Mucosa of stomach (tissue), 1 donor: Measurements from ENCODE around the gene EDN2.

Experiments
- H3K27me3 ChIP-seq: one replicate; pipeline ENCODE4 v1.7.0; 2013; ENCODE audit warnings: mild to moderate bottlenecking, low read length; ENCODE audit not compliant: control insufficient read depth, insufficient read depth
- H3K36me3 ChIP-seq: one replicate; pipeline ENCODE4 v1.7.0; 2013; ENCODE audit warnings: low read length; ENCODE audit not compliant: control insufficient read depth, insufficient read depth
- H3K4me1 ChIP-seq: one replicate; pipeline ENCODE4 v1.7.0; 2013; ENCODE audit warnings: mild to moderate bottlenecking, low read length; ENCODE audit not compliant: control insufficient read depth, insufficient read depth
- H3K4me3 ChIP-seq: one replicate; pipeline ENCODE4 v1.7.0; 2013; ENCODE audit warnings: low read length
- H3K9ac ChIP-seq: one replicate; pipeline ENCODE4 v1.7.0; 2013; ENCODE audit warnings: mild to moderate bottlenecking, low read length, moderate library complexity
- H3K9me3 ChIP-seq: one replicate; pipeline ENCODE4 v1.7.0; 2013; ENCODE audit warnings: mild to moderate bottlenecking, low read length, moderate library complexity; ENCODE audit not compliant: control insufficient read depth
- donor health status: Pancreatic carcinoma.

Gene EDN2

DNA sequence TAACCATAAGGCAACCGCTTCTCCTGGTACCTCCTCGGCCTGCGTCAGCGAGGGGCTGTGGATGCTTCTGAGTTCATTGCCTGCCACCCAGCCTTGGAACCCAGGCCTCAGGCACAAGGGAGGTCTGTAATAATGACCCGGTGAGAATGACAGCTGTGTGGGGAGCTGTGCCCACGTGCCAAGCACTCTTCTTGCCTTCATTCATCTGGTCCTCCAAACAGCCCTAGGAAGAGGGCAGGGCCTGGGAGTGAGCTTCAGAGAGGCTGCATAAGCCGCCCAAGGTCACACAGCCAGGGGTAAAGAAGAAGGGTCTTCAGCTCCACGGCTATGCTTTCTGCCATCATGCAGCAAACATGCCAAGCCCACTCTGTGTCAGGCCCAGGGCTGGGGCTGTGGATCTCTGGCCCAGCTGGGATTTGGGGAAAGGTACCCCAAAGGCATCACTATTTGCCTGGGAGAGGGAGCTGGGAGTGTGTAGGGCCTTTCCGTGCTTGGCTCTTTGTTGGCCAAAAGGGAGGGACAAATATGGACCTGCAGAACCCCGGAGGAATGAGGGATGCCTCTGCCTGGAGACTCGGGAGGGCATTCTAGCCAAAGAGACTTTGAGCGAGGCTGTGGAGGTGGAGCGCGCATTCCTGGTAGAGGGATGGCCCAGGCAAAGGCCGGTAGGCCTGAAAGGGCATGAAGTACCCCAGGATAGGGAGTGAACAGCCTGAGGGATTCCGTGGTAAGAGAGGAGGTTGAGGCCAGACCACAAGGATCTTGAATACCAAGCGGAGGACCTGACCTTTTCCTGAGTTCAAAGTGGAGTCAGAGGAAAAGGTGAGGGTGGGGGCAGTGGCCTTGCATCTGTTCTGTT is 10.1 kb upstream of the EDN2 start:
- H3K9me3 ChIP-seq = no peaks in the 10 kb centered on the region
- H3K4me1 ChIP-seq = peaks cover 33% of the 10 kb centered on the region
- no peaks in the 10 kb centered on the region for H3K36me3 ChIP-seq
- no peak overlapping the region for H3K9ac ChIP-seq
- no peak overlapping the region for H3K4me3 ChIP-seq
- peaks cover 4% of the 10 kb centered on the region for H3K27me3 ChIP-seq

DNA sequence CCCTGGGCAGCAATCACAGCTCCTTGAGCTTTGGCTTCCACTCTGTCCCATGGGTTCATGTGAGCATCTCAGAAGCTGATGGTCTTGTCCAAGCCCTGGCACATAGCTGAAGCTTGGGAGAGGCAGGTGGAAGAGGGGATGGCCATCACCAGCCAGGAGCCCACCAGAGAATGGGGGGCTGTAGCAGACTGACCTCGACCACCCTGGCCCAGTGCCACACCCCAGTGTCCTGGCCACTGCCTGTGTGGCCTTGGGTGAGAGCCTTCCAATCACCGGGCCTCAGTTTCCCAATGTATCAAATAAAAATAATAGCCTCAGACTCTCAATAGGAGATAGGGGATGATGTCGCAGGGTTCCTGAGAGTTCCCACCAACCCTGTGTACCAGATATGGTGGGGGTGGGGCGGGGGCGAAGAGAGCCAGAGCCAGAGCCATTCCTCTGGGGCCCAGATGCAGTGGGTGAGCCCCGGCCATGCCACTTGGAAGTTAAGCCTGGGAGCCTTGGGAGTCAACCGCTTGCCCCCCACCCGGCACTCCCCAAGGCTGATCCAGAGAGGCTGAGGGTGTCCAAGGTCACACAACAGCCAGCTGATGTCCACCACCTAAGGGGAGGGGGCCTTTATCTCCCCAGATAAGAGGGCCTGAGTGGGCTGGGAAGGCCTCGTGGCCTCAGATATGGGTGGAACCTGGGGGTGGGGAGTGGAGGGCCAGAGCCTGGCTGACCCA is 9.3 kb upstream of the EDN2 start:
- no peaks in the 10 kb centered on the region for H3K36me3 ChIP-seq
- no peaks in the 10 kb centered on the region for H3K9me3 ChIP-seq
- H3K27me3 ChIP-seq = peaks cover 4% of the 10 kb centered on the region
- peaks cover 25% of the 10 kb centered on the region for H3K4me1 ChIP-seq
- no peak overlapping the region for H3K9ac ChIP-seq
- H3K4me3 ChIP-seq = no peak overlapping the region

DNA sequence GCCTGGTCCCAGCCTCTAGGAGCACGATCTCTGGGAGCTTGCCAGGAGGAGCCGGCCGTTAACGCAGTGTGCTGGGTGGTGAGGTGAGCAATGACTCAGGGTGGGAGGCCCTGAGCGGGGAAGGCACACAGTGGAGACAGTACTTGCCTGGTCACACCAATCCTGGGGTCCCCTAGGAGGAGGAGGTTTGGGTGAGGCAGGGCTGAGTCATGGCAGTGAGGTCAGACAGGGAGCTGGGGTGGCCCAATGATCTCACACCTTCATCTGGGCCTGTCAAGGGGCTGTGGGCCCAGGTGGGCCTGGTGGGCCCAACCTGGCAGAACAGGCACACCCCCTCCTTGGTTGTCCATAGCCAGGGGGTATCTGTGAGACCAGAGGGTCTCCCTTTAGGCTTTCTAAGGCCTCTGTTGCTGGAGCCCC is 8.6 kb upstream of the EDN2 start:
- H3K27me3 ChIP-seq = peaks cover 4% of the 10 kb centered on the region
- no peak overlapping the region for H3K9ac ChIP-seq
- no peak overlapping the region for H3K4me3 ChIP-seq
- H3K4me1 ChIP-seq = peaks cover 19% of the 10 kb centered on the region
- H3K36me3 ChIP-seq = no peaks in the 10 kb centered on the region
- H3K9me3 ChIP-seq = no peaks in the 10 kb centered on the region

DNA sequence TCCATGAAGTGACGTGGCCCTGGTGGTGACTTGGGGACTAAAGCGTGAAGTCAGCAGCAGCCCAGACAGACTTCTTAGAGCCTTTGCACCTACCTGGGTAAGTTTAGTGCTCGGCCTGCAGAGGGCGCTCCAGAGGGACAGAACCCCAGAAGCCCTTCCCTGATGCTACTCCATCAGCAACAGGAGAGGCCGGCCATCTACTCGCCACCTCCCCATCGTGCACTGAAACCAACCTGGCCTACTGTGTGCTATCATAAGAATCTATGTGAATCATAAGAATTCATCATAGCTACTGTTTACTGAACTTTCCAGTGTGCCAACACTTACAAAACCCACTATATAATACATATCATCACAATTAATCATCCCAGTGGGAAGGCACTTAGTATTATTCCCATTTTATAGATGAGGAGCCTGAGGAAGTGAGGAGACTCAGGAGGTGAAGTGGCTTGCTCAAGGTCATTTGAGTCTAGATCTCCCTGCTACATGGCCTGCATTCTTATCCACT is 7.9 kb upstream of the EDN2 start:
- peaks cover 21% of the 10 kb centered on the region for H3K4me1 ChIP-seq
- no peak overlapping the region for H3K4me3 ChIP-seq

DNA sequence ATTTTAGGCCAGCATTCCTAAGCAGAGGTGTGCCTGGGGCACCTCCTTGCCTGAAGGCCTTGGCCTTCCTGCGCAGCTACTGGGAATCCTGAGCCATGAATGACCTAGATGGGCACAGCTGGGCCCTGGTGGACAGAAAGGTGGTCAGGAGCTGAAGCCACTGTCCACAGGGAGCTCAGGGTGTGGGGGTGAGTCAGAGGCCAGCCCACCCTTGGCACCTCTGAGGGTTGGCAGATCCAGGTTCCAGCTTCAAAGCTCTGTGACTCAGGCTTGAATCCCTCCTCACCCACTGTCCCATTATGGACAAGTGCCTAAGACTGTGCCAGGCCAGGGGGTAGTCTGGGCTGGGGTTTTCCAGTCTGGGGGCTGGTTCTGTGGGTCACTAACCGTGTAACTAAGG is 6.4 kb upstream of the EDN2 start:
- Histone ChIP-seq H3K36me3 (no peaks in the 10 kb centered on the region), H3K9me3 (no peaks in the 10 kb centered on the region), H3K4me3 (no peak overlapping the region), H3K4me1 (peaks cover 22% of the 10 kb centered on the region), H3K27me3 (peaks cover 4% of the 10 kb centered on the region), H3K9ac (no peak overlapping the region)

More for the DNA sequence above, 7.9 kb upstream of the EDN2 start:
- Histone ChIP-seq H3K27me3 (peaks cover 4% of the 10 kb centered on the region), H3K9ac (no peak overlapping the region), H3K36me3 (no peaks in the 10 kb centered on the region), H3K9me3 (no peaks in the 10 kb centered on the region)

DNA sequence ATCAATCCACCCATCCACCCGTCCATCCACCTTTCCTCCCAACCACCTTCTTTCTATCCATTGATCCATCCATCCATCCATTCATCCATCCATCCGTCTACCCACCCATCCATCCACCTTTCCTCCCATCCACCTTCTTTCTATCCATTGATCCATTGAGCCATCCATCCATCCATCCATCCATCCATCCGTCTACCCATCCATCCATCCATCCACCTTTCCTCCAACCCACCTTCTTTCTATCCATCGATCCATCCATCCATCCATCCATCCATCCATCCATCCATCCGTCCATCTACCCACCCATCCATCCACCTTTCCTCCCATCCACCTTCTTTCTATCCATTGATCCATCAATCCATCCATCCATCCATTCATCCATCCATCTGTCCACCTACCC is 5.1 kb upstream of the EDN2 start:
- no peak overlapping the region for H3K9ac ChIP-seq
- H3K9me3 ChIP-seq = no peaks in the 10 kb centered on the region
- H3K4me3 ChIP-seq = no peak overlapping the region
- H3K4me1 ChIP-seq = peaks cover 31% of the 10 kb centered on the region
- H3K36me3 ChIP-seq = no peaks in the 10 kb centered on the region
- no peaks in the 10 kb centered on the region for H3K27me3 ChIP-seq

DNA sequence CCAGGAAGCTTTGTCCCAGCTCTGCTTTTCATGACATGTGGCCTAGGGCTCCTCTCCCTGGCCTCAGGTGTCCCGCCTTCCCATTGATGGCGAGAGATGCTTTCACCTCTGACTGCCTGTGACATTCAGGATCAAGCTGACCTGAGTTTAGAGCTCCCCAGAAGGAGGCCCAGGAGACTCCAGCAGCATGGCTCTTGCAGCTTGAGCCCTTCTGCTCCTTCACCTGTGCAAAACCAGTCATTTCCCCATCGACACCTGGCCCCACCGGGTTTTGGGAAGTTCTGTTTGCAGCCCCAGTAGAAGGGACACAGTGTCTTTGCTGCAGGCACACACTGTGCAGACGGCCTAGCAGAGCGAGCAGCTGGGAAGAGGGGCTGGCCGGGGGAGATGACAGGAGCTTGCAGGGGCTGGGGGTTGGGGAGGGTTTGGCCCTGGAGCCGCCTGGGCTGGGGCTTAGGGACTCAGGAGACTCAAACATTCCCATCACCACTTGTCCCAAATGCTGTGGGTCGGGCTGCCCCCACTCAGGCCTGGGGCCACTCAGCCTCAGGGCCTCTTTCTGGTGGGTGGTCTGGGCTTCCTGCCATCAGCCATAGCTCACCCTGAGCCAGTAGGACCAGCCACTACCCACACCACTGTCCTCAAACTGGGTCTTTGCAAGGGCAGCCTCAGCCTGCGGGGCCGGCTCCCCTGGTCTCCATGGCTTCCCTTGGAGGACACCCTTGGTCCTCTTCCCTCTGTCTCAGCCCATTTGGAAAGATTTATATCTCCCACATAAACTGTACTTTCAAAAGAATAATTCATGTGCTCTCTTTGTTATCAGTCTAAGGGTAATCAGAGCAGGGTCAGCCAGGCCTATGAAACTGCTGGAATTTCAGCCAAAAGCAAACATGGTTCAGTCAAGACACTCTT is 3.8 kb upstream of the EDN2 start:
- H3K4me1 ChIP-seq = peaks cover 44% of the 10 kb centered on the region
- no peak overlapping the region for H3K9ac ChIP-seq
- H3K4me3 ChIP-seq = no peak overlapping the region
- no peaks in the 10 kb centered on the region for H3K36me3 ChIP-seq
- no peaks in the 10 kb centered on the region for H3K9me3 ChIP-seq
- no peaks in the 10 kb centered on the region for H3K27me3 ChIP-seq

DNA sequence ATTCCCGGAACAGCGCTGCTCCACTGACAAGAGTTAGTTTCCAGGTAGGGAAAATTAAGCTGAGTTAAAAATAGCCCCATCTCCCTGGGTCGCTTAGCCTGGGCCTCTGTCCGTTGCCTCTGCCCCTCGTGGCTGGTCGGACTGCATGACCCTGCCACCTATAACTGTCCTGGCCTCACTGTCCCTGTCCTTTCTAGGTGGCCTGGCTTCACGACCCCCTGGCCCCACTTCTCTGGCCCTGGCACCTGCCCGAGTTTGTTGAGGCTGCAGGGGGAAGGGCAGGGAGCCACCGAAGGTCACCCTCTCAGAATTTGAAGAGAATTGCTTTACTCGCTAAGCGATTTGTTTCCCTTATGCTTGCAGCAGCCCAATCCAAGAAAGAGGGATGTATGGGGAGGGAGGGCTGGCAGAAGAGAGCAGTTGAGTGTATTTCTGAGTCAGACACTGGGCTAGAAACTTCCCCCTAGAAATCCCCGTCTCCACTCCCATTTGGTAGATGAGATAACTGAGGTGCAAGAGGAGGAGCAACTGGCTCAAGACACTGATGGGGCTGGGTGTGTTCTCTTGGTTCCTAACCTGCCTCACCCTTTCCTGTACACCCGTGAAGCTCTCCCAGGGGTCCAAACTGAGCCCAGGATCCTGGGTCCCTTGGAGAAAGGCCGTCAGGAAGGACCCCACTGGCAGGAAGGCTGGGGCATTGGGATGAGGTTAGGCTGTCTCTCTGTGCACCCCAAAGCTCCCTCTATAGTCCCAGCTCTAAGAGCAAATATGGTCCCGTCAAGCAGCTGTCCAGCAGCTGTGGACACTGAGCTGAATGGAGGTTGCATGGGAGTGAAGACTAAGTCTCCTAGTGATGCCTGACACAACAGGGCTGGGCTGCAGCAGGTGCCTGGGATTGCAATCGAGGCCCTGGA is 2.9 kb upstream of the EDN2 start:
- Histone ChIP-seq H3K4me1 (peaks cover 53% of the 10 kb centered on the region), H3K9ac (no peak overlapping the region), H3K36me3 (no peaks in the 10 kb centered on the region)

DNA sequence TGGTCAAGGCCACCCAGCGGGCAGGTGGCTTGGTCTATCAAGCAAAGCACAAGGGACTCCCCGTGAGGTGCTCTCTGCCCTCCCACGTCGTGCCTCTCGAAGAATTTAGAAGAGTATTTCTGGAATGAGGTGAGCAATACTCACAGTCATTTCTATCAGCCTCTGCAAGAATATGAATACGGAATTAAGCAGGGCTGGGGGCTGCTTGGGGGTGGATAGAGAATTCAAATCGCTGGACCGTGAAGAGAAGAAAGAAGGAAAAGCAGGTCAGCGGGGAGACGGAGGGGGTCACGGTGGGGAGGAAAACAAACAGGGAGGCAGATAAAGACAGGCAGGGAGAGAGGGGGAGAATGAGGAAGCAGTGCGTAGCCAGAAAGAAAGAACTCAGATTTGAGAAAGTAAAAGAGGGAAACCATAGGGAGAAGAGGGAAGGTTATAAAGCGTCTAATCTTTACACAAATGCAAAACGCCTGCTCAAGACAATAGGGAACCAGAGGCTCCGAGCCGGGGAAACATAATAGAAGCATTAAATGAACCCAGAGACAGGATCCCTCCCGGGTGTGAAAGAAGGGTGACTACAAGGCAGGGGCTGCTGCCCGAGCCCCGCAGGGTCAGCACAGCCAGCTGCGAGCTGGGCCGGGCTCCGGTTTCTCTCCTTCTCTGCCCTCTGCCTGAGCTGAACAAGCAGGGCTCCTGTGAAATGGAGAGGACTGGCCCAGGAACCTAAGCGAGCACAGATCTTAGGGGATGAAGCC is 2.1 kb upstream of the EDN2 start:
- no peak overlapping the region for H3K4me3 ChIP-seq
- H3K9me3 ChIP-seq = no peaks in the 10 kb centered on the region
- no peak overlapping the region for H3K9ac ChIP-seq
- no peaks in the 10 kb centered on the region for H3K36me3 ChIP-seq
- H3K27me3 ChIP-seq = no peaks in the 10 kb centered on the region
- H3K4me1 ChIP-seq = peaks cover 60% of the 10 kb centered on the region

More for the DNA sequence above, 2.9 kb upstream of the EDN2 start:
- Histone ChIP-seq H3K27me3 (no peaks in the 10 kb centered on the region), H3K9me3 (no peaks in the 10 kb centered on the region), H3K4me3 (no peak overlapping the region)

DNA sequence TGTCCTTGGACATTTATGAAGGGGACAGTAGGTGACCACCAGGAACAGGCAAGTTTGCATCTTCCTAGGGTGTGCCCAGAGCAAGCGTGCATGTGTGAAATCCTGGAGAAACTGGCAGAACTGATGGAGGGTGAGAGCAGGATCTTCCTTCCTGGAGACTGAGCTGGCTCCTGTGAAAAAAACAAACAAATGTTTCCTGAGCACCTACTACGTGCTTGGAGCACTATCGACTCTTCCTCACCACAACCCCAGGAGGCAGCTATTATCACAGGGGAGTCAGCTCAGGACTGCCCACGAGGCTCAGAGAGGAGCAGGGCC is 1.5 kb upstream of the EDN2 start:
- Histone ChIP-seq H3K9ac (no peak overlapping the region), H3K4me3 (no peak overlapping the region), H3K4me1 (peaks cover 60% of the 10 kb centered on the region), H3K36me3 (no peaks in the 10 kb centered on the region), H3K27me3 (no peaks in the 10 kb centered on the region), H3K9me3 (no peaks in the 10 kb centered on the region)
